K562 (cell line): ENCODE measurements around the gene CEMIP2.

Source experiments
- TCF7L2 ChIP-seq: fragments of 150-350 bp; IDR thresholded peaks from 2 replicates; pipeline ENCODE4 v1.6.1; 2016; ENCODE audit warnings: low read depth, mild to moderate bottlenecking, low read length, moderate library complexity
- TF ChIP-seq, protein P1 (sequence below), 3 experiments: IDR thresholded peaks in 2 of 3; conservative IDR thresholded peaks in 1 of 3; 2 replicates each; pipeline ENCODE4 v1.5.1; 2011 to 2012; ENCODE audit warnings: low read length in 3 of 3, mild to moderate bottlenecking in 3 of 3, control low read depth in 2 of 3, improper control_type of control experiment in 1 of 3, inconsistent platforms in 1 of 3, low read depth in 1 of 3, mixed read lengths in 1 of 3, moderate library complexity in 1 of 3; ENCODE audit not compliant: insufficient read depth in 2 of 3

DNA sequence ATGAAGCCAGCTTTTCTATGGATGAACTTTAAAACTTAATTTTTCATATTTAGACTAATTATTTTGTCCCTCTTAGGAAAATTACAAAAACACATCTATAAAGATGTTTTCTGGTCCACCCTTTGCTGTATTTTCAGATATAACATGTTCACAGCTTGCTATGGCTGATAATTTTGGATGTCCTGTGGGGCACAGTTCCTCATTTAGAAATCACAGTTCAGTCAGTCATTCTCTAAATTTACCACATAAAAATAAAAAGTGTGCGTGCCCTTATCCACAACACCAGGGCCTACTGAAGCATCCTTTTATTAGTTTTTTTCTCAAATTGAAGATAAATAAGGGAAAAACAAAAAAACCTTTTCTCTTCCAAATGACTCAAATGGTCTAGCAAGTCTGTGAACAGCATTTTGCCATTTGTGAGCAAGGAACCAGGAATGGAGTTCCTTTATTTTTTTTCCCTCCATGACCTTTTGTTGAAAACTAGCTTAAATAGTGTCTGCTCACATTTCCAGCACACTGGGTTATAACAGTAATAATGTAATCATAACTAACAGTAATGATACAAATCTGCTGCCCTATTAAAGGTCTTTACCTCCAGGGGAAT lies 87.1 kb downstream of the CEMIP2 start:
- no peak for TF ChIP-seq TCF7L2
- TF ChIP-seq, protein P1, sequence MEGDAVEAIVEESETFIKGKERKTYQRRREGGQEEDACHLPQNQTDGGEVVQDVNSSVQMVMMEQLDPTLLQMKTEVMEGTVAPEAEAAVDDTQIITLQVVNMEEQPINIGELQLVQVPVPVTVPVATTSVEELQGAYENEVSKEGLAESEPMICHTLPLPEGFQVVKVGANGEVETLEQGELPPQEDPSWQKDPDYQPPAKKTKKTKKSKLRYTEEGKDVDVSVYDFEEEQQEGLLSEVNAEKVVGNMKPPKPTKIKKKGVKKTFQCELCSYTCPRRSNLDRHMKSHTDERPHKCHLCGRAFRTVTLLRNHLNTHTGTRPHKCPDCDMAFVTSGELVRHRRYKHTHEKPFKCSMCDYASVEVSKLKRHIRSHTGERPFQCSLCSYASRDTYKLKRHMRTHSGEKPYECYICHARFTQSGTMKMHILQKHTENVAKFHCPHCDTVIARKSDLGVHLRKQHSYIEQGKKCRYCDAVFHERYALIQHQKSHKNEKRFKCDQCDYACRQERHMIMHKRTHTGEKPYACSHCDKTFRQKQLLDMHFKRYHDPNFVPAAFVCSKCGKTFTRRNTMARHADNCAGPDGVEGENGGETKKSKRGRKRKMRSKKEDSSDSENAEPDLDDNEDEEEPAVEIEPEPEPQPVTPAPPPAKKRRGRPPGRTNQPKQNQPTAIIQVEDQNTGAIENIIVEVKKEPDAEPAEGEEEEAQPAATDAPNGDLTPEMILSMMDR (IDR thresholded peaks at IDR 0.05 in 2 of 3, conservative IDR thresholded peaks at IDR 0.05 in 1 of 3; ENCODE audit: insufficient read depth in 2 of 3, low read depth in 1 of 3, low read length in 3 of 3) = no peak
